SIG-M5 treated with dmso at 0.1 percent for 504 hours (cell line): ENCODE data around the gene SMARCAL1.

Experiments used
- DNase-seq: peaks from one replicate; lab custom pipeline; 2025; ENCODE audit not compliant: unreplicated experiment; lab: John Stamatoyannopoulos, UW

Gene SMARCAL1

DNA sequence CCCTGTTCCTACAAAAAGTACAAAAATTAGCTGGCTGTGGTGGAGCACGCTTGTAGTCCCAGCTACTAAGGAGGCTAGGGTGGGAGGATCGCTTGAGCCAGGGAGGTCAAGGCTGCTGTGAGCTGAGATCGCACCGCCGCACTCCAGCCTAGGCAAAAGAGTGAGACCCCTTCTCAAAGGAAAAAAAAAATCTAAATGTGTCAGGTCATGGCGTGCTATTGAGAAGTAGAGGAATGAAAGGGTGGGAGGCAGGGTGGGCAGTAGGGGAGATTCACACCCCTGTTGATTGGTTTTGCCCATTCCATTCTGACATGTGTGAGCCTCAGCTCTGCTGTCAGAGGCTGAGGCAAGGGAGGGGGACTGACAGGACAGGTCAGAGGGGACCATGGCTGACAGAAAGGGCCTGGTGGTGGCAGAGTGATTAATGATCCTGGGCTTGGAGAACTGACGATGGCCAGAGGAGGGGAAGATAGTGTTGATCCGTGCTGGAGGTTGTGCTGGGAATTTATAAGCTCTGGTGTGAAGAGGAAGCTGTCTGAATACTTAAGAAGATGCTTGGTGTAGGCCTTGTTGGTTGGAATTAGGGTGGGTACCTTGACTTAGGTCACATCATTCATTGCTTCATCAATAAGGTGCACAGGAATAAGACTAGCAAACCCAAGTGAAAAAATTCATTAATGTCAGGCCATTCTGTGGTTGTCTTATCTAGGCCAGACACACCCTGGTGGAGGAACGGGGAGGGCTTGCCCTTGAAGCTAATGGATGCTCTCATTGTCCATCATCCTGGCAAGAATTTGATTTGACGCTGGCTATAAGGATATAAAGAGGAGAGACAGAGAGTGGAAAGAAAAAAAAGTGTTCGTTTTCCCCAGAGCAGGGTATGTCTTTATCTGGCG is 19.1 kb upstream of the SMARCAL1 start:
- no peak for DNase-seq

DNA sequence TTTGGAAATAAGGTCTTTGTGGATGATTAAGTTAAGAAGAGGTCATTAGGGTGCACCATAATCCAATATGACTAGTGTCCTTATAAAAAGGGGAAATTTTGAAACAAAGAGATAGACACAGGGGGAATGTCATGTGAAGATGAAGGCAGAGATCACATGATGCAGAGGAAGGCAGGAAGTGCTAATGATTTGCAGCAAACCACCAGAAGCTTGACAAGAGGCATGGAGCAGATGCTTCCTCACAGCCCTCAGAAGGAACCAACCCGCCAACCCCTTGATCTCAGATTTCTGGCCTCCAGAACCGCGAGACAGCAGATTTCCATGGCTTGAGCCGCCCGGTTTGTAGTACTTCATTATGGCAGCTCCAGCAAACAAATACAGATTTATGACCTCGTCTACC is 17.4 kb upstream of the SMARCAL1 start:
- no peak for DNase-seq

DNA sequence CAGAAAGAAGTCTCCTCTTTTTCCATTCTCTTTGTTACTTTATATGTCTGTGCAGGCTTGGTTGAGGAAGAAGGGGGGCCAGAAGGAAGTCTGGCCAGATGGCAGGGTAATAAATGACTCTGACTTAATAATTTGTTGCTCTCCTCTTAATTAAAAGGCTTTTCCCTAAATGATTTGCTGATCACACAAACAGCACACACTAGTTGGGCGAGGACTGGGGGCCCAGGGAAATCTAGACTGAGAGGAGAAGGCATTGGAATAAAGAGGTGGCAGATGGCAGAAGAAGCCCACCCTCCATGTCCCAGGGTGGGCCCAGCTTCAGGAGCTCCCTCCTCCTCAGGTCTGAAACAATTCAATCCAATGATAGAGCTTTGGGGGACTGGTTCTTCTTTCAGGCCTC is 12.7 kb upstream of the SMARCAL1 start:
- no peak for DNase-seq

DNA sequence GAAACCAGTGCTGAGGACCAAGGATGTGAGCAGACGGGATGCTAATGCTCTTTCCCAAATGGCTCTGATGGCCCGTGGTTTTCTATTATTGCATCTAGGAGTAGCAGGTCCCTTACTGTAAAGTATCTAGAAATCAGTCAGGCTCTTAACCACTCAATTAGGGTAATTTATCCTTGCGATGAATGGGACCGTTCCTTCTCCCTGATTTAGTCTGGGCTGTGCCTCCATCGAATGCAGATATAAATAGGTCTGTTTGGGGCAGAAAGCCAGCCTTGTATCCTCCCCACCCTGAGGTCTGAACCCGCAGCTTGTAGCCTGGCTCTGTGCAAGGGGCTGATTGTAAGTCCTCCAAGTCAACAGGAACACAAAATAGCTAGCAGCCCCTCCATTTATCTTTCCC is 9.5 kb upstream of the SMARCAL1 start:
- no peak for DNase-seq

DNA sequence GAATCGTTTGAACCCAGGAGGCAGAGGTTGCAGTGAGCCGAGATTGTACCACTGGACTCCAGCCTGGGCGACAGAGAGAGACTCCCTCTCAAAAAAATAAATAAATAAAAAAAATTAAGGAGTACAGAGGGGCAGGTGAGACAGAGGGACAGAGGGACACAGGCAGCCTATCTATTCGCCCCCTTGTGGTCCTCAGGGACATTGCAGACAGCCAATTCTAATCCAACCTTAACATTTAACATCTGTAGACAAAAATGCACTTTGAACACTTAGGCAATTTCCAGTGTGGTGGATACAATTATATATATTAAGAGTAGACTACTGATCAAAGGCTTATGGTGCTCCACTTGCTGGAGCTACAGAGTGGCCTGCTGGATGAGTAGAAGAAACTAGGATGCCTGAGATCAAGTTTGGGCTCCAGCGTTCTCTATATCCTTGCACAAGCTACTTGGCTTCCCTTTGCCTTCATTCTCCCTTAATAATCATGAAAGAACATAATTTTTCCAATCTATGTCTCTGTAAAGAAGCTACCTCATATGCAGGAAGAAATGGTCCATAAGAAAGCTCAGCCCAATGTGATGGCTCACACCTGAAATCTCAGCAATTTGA is 8.2 kb upstream of the SMARCAL1 start:
- peak; percentile 36 for DNase-seq

DNA sequence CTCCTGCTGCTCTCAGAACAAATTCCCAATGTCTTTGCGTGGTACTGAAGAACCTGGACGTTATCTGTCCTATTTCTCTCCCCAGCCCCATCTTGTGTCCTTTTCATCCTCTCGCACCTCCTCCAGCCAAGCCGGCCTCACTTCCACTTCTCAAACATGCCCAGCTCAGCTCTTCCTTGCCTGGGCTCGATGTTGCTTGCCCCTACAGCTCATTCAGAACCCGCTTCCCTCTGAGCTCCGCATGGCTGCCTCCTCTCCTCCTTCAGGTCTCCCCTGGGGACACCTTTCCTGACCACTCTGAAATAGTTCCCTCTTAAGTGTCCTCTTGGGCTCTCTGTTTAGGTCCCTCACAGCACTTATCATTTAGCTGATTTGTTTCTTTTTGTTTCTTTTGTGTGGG is 6.7 kb upstream of the SMARCAL1 start:
- no peak for DNase-seq

DNA sequence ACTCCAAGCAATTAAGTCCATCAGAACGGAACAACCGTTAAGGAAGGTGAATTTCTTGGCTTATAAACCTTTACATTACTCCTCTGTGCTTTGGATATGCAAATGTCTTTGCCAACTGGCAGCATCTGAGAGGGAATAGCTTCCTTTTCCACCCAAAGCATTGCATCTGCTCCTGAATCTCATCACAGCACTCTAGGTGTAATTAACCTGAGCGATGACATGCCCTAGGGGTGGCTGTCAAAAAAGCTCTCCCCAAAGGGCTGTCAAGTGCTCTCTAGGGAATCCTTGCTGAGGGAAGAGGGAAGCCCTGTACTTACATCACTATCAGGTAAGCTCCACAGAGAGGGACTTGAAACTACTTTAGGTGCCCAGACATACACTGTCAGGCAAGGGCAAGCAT is 5.5 kb upstream of the SMARCAL1 start:
- no peak for DNase-seq

DNA sequence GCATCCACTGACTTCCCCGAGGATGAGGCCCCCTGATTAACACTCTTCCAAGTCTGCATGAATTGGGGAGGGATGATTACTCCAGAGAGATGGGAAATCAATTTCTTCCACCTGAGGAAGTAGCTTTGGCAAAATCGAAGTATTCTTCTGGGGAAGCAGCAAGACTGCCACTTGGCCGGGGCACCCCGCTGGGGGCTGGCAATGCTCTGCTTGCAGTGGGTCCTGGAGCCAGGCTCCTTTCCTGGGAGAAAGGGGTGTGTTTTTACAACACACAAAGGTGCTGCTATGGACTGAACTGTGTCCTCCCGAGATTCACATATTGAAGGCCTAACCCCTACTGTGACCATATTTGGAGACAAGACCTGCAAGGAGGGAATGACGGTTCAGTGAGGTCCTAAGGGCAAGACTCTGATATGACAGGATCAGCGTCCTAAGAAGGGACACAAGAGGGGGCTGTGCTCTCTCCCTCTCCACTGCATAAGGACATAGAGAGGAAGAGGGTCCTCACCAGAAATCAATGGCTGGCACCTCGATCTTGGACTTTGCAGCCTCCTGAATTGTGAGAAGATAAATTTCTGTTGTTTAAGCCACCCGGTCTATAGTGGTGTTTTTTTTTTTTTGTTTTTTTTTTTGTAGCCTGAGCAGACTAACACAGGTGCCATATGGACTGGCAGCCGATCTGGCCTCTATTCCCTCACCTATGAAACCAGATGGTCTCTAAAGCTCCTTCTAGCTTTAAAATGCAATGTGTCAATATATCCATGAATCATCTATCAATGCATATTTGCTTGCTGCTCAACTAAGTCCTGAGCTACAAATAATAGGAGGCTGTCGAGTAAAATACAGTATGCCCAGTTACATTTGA is 3.6 kb upstream of the SMARCAL1 start:
- DNase-seq, result no peak

DNA sequence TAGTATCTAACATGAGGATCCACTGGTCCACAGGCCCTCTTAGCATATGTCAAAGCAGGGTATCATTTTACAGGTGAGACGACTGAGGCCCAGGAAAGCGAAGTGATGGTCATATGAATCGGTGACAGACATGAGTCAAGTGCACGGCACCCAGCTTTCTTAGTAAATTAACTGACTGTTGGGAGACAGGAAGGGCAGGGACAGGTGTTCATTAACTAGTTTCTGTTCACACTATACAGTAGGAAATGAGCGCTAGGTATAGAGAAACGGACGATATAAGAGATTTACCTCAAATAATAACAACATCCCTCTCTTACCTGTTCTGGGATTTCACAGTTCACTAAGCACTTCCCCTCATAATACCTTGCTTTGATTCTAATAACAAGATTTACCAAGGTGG is 1.7 kb upstream of the SMARCAL1 start:
- no peak for DNase-seq

DNA sequence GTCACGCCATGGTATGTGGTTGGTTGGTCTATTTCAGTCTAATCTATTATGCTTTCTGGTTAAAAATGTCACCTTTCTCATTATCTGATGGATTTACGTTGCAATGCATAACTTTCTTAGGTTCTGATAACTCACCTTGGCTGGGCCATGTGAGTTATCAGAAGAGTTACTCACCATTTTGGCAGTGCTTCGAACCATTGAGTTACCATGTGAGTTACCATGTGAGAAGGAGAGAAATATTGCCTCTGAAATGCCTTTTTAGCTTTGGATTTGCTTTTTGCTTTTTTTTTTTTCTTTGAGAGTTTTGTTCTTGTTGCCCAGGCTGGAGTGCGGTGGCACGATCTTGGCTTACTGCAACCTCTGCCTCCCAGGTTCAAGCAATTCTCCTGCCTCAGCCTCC is 1.6 kb downstream of the SMARCAL1 start:
- DNase-seq, result no peak

DNA sequence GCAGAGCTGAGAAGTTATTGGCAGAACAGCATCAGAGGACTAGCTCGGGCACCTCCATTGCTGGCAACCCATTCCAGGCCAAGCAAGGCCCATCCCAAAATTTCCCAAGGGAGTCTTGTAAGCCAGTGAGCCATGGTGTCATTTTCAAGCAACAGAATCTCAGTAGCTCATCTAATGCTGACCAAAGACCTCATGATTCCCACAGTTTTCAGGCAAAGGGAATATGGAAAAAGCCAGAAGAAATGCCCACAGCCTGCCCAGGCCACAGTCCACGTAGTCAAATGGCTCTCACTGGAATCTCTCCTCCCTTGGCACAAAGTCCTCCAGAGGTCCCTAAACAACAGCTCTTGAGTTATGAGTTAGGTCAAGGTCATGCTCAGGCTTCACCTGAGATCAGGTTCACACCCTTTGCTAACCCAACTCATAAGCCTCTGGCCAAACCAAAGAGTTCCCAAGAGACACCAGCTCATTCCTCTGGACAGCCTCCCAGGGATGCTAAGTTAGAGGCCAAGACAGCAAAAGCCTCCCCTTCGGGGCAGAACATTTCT is 2.6 kb downstream of the SMARCAL1 start:
- DNase-seq, result no peak

DNA sequence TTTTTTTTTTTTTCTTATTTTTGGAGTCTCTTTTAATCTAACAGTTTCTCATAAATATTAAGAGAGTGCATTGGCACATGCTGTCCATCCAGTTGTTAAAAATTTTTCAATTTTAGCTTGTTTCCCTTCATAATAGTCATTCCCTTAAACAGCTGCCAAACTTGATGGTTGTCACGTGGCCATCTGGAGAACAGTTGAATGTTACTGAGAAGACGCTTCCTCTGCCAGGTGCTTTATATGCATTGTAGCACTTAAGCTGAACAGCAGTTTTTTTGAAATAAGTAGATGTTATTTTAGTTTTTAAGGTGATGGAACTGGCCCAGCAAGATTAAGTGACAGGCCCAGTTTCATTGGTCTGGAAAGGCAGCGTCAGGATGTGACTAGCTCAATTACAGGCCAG is 3.3 kb downstream of the SMARCAL1 start:
- DNase-seq, result no peak

DNA sequence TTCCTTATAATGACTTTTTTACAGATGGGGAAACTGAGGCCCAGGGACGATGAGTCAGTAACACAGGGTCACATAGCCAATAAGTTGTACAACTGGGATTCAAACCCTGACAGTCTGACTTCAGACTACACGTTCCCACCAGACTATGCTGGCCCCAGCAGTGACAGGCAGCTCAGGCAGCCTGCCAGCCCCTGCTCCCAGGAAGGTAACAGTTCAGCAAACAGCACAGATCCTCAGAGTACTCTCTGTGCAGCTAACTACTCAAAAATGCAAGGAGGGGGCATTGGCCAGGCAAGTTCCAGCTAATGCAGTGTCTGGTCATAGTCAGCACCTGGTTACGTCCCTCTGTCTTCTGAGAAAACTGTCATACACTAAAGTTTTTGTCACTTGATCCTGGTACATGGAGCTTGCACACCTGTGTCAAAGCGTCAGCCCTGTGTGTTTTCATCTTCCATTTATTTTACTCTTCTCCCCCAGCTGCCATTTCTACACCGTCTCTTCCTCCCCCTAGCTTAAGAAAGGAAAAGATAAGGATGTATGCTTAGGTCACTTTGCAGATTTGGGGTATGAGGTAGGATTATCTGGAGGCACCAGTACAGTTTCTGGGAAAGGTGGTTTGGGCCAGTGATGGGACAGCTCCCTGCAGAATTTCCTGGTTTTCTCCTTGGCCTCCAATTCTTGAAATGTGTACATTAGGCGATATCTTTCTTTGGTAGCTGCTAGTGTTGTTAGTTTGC is 4.5 kb downstream of the SMARCAL1 start:
- no peak for DNase-seq

DNA sequence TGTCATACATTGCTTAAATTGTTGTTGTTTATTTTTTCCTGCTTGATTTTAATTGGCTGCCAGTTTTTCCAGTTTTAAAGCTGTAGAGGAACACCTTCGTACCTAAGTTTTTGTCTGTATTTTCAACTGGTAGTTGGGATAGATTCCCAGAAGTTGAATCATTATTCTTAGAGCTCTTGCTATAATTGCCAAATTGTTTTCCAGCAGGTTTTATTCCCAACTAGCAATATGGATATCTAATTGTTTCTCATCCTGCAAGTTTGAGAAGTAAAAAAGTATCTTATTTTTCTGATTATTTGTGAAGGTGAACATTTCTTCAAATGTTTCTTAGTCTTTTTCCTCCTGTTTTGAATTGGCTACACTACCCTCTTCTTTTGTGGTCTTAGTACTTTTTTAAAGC is 6.7 kb downstream of the SMARCAL1 start:
- DNase-seq, result no peak

DNA sequence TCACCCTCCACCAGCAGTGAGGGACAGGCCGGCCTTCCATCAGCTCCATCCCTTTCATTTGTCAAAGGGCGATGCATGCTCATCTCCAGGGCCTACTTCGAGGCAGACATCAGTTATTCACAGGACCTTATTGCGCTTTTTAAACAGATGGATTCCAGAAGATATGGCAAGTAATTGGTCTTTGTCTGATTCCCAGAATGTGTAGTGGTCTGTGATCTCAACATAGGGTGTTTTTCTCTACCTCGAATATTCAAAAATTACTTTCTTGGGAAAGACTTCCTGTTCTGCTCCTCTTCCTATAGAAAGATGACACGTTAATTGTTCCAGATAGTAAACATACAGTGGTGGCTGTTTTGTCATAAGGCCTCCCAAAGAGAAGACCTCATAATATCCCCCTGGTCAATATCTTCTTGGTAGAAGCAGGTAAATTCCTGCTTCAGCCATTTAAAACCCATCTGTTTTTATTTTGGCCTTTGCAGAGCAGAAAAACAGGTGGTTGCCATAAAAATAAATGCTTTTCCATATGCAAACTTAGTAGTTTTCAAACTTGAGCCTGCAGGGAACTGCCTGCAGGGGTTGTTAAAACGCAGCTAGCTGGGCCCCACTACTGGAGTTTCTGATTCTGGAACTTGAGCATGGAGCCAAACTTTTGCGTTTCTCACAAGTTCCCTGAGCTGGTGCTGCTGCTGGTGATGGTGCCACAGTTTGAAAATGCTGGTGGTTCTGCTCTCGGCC is 8.2 kb downstream of the SMARCAL1 start:
- DNase-seq, result no peak

DNA sequence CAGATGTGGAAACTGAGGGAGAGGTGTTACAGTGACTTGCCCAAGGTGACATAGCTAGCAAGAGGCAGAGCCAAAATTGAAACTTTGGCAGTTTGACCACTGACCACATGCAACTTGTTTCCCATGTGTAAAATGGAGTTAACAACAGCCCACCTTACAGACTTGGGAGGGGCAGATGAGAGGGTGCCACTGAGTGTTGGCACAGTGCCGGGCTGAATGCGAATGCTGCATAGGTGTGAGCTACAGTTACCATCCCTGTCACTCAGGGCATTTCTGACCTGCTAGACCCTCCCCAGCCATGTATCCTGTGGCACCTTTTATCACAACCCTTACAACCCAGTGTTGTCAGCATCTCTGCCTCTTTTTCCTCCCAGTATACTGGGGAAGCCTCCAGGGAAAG is 10.8 kb downstream of the SMARCAL1 start:
- DNase-seq, result no peak

DNA sequence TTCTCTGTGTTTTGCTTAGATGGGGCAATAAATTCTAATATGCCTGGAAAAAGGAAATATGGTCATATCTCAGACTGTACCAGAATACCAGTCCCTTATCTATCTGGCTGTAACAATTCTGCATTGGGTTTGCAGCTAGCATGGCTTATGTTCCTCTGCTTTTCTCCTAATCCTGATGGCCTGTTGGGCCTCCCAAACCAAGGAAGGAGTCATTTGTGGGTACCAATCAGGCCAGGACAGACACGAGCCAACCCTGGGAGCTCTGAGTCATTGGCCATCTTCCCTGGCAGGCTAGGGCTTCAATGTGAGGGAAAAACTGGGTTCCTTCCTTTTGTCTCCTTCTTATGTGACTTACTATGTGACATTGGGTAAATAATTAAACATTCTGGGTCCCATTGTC is 12.0 kb downstream of the SMARCAL1 start:
- no peak for DNase-seq

DNA sequence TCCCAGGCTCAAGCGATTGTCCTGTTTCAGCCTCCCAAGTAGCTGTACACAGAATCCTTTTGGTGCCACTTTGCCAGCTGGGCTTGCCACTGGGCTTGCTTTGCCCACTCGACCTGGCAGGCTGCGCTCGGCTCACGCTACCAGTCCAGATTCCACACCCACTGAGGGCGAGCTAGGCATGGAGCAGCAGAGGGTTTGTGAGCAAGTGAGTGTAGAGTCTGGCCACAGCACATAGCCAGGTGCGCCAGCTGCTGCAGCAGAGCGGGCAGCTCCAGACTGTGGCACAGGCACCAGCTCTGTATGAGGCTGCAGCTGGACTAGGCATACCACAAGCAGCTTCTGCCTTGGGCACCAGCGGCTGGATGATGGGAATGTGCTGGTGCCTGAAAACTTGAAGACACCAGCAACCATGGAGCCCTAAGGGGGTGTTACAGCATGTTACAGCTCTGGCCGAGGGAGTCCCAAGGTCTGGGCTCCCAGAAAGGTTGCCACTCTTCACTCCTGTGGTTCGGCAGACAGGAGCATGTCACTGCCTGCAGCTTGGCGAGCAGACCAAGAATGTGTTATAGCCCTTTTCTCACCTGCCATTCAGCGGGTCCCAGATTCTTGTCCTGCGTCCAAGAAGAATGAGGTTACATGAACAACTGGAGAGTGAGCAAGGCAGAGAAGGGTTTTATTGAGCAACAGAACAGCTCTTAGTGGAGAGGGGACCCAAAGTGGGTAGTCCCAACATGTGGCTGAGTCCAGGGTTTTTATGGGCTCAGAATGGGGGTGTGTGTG is 12.9 kb downstream of the SMARCAL1 start:
- no peak for DNase-seq

DNA sequence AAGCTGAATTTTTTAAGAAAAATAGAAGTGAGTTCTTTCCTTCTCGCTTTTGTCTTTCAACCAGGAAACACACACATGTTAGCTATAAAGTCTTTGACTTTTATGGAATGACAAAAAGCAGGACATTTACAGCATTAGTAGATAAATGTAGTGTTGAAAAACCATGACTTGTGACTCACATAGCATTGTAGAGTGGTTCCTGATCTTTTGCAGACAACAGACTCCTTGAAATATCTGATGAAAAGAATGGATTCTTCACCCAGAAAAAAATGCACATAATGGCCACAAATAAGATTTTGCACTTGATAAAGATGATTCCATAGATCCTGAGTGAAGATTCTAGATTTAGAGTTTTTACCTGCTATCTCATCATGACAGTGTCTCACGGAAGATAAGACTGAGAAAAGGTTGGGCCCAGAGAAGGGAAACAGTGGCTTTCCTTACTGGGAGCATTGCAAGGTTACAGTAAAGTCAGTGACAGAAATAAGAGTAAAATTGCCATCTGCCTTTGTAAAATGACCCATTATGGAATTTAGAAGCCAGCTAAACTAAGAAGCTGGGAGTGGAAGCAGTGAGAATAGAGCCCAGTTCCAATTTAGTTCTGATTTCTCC is 14.0 kb downstream of the SMARCAL1 start:
- no peak for DNase-seq
